Activated CD4-positive, alpha-beta T cell treated with anti-CD3 and anti-CD28 coated beads, Interleukin-2, amount 10 ng/mL, durations not matched to agents 24 days and 14 days (primary cell): ENCODE measurements around the gene ALDH3A1. TPM values are rescaled to one million over a fixed set of nuclear protein-coding genes. Genes with fewer than 3 reads are reported as not detected.

Experiments
- DNase-seq: peaks from one replicate; pipeline ENCODE4 v3.0.0; 2022
- H3K27ac Mint-ChIP-seq: one replicate; pipeline ENCODE4 v1.8.0; 2022; ENCODE audit warnings: mild to moderate bottlenecking, mixed read lengths
- H3K27me3 Mint-ChIP-seq: one replicate; pipeline ENCODE4 v1.8.0; 2022; ENCODE audit warnings: mixed read lengths
- H3K36me3 Mint-ChIP-seq: one replicate; pipeline ENCODE4 v1.8.0; 2022; ENCODE audit warnings: low read depth, mild to moderate bottlenecking, mixed read lengths
- H3K4me1 Mint-ChIP-seq: one replicate; pipeline ENCODE4 v1.8.0; 2021; ENCODE audit warnings: mixed read lengths
- H3K4me3 Mint-ChIP-seq: one replicate; pipeline ENCODE4 v1.8.0; 2022; ENCODE audit warnings: mild to moderate bottlenecking, moderate library complexity, mixed read lengths
- H3K9me3 Mint-ChIP-seq: one replicate; pipeline ENCODE4 v1.8.0; 2021; ENCODE audit warnings: mixed read lengths
- intact Hi-C: fragments of 100-400 bp; cut with micrococcal nuclease; formaldehyde crosslinking; loops from one replicate; pipeline ENCODE4 v1.15.1; 2023
- total RNA-seq: library from RNA; stranded (reverse); gene quantifications from 2 replicates; pipeline ENCODE4 v1.2.3, GENCODE V29; 2022

ALDH3A1 gene
- total RNA-seq, 1 donor from 2014 or later = not detected

DNA sequence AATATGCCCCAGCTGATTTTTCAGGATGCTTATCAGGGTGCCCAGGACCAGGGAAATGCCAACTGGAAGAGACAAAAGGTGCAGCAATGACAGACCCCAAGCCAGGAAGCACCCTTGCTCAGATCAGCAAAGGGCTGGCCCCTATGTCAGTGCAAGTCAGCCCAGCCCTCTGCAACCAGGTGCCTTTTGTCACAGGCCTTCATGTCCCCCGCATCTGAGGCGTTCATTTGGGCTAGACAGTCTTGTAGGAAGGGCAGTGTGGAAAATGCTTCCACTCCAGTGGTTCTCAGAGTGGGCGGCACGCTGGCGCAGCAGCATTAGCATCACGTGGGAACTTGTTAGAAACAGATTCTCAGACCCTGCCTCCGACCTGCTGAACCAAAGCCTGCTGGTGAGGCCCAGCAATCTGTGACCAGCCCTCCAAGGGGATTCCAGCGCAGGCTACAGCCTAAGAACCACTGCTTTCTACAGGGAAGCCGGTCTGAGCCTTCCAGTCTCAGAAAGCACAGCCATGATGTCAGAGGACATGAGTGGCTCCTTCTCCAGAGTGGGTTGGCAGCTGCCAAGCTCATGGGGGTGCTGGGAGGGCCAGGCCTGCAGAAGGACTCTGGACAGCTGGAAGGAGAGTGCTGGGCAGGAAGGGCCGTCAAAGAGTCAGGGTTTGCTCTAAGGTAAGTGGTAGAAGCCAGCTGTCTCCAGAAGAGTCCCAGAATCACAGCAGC is 44.8 kb downstream of the ALDH3A1 start:
- no peaks in the 10 kb centered on the region for H3K4me1 Mint-ChIP-seq
- H3K9me3 Mint-ChIP-seq = no peaks in the 10 kb centered on the region
- DNase-seq = no peak
- no peaks in the 10 kb centered on the region for H3K27me3 Mint-ChIP-seq
- H3K36me3 Mint-ChIP-seq = no peaks in the 10 kb centered on the region
- intact Hi-C loops = no loop called here
- no peak overlapping the region for H3K27ac Mint-ChIP-seq
- H3K4me3 Mint-ChIP-seq = no peak overlapping the region

DNA sequence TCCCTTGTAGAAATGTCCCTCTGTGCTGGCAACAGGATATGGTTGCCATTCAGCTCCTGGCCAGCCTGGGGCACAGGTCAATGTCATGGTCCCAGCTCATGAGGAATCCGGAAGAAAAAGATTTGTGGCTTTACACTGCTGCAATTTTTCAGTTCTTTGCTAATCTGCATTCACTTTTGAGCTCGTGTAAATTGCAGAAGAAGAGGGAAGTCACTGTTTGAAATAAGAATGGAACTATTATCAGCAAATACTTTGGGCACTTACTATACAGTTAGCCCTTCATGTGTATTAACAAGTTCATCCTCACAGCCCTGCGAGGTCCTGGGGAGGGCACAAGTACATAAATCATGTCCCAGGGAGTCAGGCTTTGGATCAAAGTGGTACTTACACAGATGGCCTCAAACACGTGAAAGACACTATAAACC is 45.9 kb downstream of the ALDH3A1 start:
- H3K9me3 Mint-ChIP-seq = no peaks in the 10 kb centered on the region
- intact Hi-C loops = no loop called here

More for the DNA sequence above, 45.9 kb downstream of the ALDH3A1 start:
- Mint-ChIP-seq H3K4me1 (no peaks in the 10 kb centered on the region), H3K27ac (no peak overlapping the region), H3K36me3 (no peaks in the 10 kb centered on the region), H3K4me3 (no peak overlapping the region), H3K27me3 (no peaks in the 10 kb centered on the region)
- no peak for DNase-seq

Other genes starting within 250 kb of the ALDH3A1 start
- not detected in 2 replicates for gene SLC47A1, start 214.4 kb downstream of the ALDH3A1 start, total RNA-seq
- gene ALDH3A2, start 99.5 kb downstream of the ALDH3A1 start, total RNA-seq = 32.8 and 34.3 TPM in 2 replicates
- gene SLC47A2, start 31.7 kb downstream of the ALDH3A1 start, total RNA-seq = not detected in 2 replicates
- 16.0 and 18.2 TPM in 2 replicates for gene ULK2, start 119.6 kb upstream of the ALDH3A1 start, total RNA-seq
- gene AKAP10, start 229.5 kb upstream of the ALDH3A1 start, total RNA-seq = 38.4 and 42.2 TPM in 2 replicates